ENCODE measurements around the gene TULP4. TPM values are rescaled to one million over a fixed set of nuclear protein-coding genes. Genes with fewer than 3 reads are reported as not detected.

Gene TULP4
- total and polyA plus RNA-seq, 2 donors (not counting 1 experiment from before 2014, with no cell fraction given) = 12.0 to 90.0 TPM

GRCh38 chr6:158303210-158303731 is 9.0 kb upstream of the TULP4 start:
- POLR2A ChIA-PET = no interaction called here

GRCh38 chr6:158304254-158304653 is 8.0 kb upstream of the TULP4 start:
- no peak for ATAC-seq (ENCODE audit: low read depth)
- Histone ChIP-seq H3K9ac (ENCODE audit: low read length) (no peak overlapping the region), H4K20me1 (ENCODE audit: control insufficient read depth, insufficient read depth, low read length, poor library complexity, severe bottlenecking) (no peaks in the 10 kb centered on the region), H3K27me3 (replicated peaks in 1 of 4; ENCODE audit: control extremely low read depth in 1 of 4, control insufficient read depth in 3 of 4, insufficient read depth in 4 of 4, low read length in 3 of 4) (no peaks in the 10 kb centered on the region), H3K4me3 (ENCODE audit: control extremely low read depth in 1 of 5, extremely low read depth in 1 of 5, insufficient read depth in 1 of 5, low read depth in 2 of 5, low read length in 4 of 5) (no peak overlapping the region), H3K9me3 (ENCODE audit: control extremely low read depth in 1 of 3, control insufficient read depth in 2 of 3, insufficient read depth in 1 of 3, low read length in 2 of 3) (no peaks in the 10 kb centered on the region), H2AFZ (ENCODE audit: insufficient read depth, low read depth, low read length, poor library complexity, severe bottlenecking) (no peak overlapping the region), H3K27ac (ENCODE audit: low read length in 2 of 2) (no peak overlapping the region), H3K4me1 (ENCODE audit: control insufficient read depth in 2 of 2, insufficient read depth in 2 of 2, low read length in 2 of 2) (peaks cover 0 to 3% of the 10 kb centered on the region in 2 donors), H3K4me2 (replicated peaks; ENCODE audit: low read depth, low read length, poor library complexity, severe bottlenecking) (no peak overlapping the region), H3K79me2 (ENCODE audit: control insufficient read depth, insufficient read depth, low read length) (peaks cover 19% of the 10 kb centered on the region), H3K36me3 (replicated peaks in 1 of 2; ENCODE audit: control extremely low read depth in 1 of 2, control insufficient read depth in 1 of 2, extremely low read depth in 1 of 2, insufficient read depth in 2 of 2, low read length in 1 of 2) (no peaks in the 10 kb centered on the region)
- ChIA-PET CTCF (interaction anchor here (0.6 to 1.2 kb wide), 2 partner anchors 57 to 305 kb away, joined by 3 to 4 read pairs; no protein-coding TSS in a partner anchor), POLR2A (no interaction called here)
- Mint-ChIP-seq H3K9me3 (ENCODE audit: insufficient read depth) (no peaks in the 10 kb centered on the region), H3K27ac (no peak overlapping the region), H3K4me1 (peaks cover 12% of the 10 kb centered on the region), H3K27me3 (no peaks in the 10 kb centered on the region), H3K4me3 (no peak overlapping the region)
- intact Hi-C loops (cut with micrococcal nuclease) = no loop called here
- DNase-seq = no peak
- TF ChIP-seq EZH2 (IDR thresholded peaks at IDR 0.05; ENCODE audit: borderline replicate concordance, insufficient read depth, low read depth, low read length, poor library complexity, severe bottlenecking) (no peak), CTCF (IDR thresholded peaks at IDR 0.05) (no peak)

More at GRCh38 chr6:158303210-158303731, 9.0 kb upstream of the TULP4 start:
- peaks cover 0 to 4% (median 0%) of the 10 kb centered on the region in 3 donors for H3K9me3 ChIP-seq (ENCODE audit: control extremely low read depth in 1 of 3, control insufficient read depth in 2 of 3, insufficient read depth in 1 of 3, low read length in 2 of 3)
- Mint-ChIP-seq H3K4me3 (no peak overlapping the region), H3K4me1 (peaks cover 12% of the 10 kb centered on the region), H3K9me3 (ENCODE audit: insufficient read depth) (no peaks in the 10 kb centered on the region), H3K27me3 (no peaks in the 10 kb centered on the region), H3K27ac (no peak overlapping the region)
- no peaks in the 10 kb centered on the region for H3K27me3 ChIP-seq (replicated peaks in 1 of 4; ENCODE audit: control extremely low read depth in 1 of 4, control insufficient read depth in 3 of 4, insufficient read depth in 4 of 4, low read length in 3 of 4)
- no peak overlapping the region for H3K4me3 ChIP-seq (ENCODE audit: control extremely low read depth in 1 of 5, extremely low read depth in 1 of 5, insufficient read depth in 1 of 5, low read depth in 2 of 5, low read length in 4 of 5)
- no peaks in the 10 kb centered on the region for H4K20me1 ChIP-seq (ENCODE audit: control insufficient read depth, insufficient read depth, low read length, poor library complexity, severe bottlenecking)
- H3K4me1 ChIP-seq (ENCODE audit: control insufficient read depth in 2 of 2, insufficient read depth in 2 of 2, low read length in 2 of 2) = peaks cover 0 to 3% of the 10 kb centered on the region in 2 donors
- intact Hi-C loops (cut with micrococcal nuclease) = no loop called here
- no peak overlapping the region for H3K4me2 ChIP-seq (replicated peaks; ENCODE audit: low read depth, low read length, poor library complexity, severe bottlenecking)
- ATAC-seq (ENCODE audit: low read depth) = no peak
- no peak overlapping the region for H3K27ac ChIP-seq (ENCODE audit: low read length in 2 of 2)
- H3K36me3 ChIP-seq (replicated peaks in 1 of 2; ENCODE audit: control extremely low read depth in 1 of 2, control insufficient read depth in 1 of 2, extremely low read depth in 1 of 2, insufficient read depth in 2 of 2, low read length in 1 of 2) = peaks cover 0 to 3% of the 10 kb centered on the region in 2 experiments
- H3K79me2 ChIP-seq (ENCODE audit: control insufficient read depth, insufficient read depth, low read length) = peaks cover 23% of the 10 kb centered on the region
- no peak for DNase-seq
- H2AFZ ChIP-seq (ENCODE audit: insufficient read depth, low read depth, low read length, poor library complexity, severe bottlenecking) = no peak overlapping the region
- TF ChIP-seq CTCF (IDR thresholded peaks at IDR 0.05) (no peak), EZH2 (IDR thresholded peaks at IDR 0.05; ENCODE audit: borderline replicate concordance, insufficient read depth, low read depth, low read length, poor library complexity, severe bottlenecking) (no peak)
- CTCF ChIA-PET = interaction anchor here (1.2 kb wide), 1 partner anchor 58 kb away, joined by 3 read pairs; no protein-coding TSS in a partner anchor
- 98% methylated on average over 5 of the region's 7 CpGs for WGBS (ENCODE audit: insufficient coverage)
- no peak overlapping the region for H3K9ac ChIP-seq (ENCODE audit: low read length)
